ENCODE results near the gene ABCC5.

The ABCC5 gene

DNA sequence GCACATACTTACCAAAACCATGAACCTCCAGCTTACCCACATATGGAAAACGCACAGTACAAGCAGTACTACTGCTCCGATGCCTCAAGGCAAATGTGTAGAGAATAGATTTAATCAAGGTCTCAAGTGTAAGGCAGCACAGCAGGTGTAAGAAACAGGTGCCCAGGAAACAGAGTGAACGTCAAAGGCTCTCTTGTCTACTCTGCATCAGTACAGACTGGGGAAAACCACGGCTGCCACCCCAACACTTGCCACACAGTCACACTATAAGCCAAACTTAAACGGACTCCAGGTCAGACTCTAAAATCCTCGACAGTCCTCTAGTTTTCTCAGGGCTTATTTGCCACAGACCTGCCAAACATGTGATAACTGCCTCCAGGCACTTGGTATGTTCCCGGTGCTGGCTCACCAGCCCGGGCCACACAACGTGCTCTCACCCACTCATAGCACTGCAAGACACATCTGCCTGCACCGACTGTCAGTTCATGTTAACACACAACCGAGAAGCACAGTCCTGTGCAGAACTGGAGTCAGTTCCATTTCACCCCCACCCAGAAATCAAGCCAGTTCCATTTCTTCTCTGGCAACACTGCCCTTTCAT is 30.6 kb downstream of the ABCC5 start:
- TF ChIP-seq, protein P1, sequence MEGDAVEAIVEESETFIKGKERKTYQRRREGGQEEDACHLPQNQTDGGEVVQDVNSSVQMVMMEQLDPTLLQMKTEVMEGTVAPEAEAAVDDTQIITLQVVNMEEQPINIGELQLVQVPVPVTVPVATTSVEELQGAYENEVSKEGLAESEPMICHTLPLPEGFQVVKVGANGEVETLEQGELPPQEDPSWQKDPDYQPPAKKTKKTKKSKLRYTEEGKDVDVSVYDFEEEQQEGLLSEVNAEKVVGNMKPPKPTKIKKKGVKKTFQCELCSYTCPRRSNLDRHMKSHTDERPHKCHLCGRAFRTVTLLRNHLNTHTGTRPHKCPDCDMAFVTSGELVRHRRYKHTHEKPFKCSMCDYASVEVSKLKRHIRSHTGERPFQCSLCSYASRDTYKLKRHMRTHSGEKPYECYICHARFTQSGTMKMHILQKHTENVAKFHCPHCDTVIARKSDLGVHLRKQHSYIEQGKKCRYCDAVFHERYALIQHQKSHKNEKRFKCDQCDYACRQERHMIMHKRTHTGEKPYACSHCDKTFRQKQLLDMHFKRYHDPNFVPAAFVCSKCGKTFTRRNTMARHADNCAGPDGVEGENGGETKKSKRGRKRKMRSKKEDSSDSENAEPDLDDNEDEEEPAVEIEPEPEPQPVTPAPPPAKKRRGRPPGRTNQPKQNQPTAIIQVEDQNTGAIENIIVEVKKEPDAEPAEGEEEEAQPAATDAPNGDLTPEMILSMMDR (IDR thresholded peaks at IDR 0.05; ENCODE audit: borderline replicate concordance, insufficient read depth, low read depth, low read length), result no peak
- H3K4me3 ChIP-seq (ENCODE audit: low read depth, low read length), result no peak overlapping the region

DNA sequence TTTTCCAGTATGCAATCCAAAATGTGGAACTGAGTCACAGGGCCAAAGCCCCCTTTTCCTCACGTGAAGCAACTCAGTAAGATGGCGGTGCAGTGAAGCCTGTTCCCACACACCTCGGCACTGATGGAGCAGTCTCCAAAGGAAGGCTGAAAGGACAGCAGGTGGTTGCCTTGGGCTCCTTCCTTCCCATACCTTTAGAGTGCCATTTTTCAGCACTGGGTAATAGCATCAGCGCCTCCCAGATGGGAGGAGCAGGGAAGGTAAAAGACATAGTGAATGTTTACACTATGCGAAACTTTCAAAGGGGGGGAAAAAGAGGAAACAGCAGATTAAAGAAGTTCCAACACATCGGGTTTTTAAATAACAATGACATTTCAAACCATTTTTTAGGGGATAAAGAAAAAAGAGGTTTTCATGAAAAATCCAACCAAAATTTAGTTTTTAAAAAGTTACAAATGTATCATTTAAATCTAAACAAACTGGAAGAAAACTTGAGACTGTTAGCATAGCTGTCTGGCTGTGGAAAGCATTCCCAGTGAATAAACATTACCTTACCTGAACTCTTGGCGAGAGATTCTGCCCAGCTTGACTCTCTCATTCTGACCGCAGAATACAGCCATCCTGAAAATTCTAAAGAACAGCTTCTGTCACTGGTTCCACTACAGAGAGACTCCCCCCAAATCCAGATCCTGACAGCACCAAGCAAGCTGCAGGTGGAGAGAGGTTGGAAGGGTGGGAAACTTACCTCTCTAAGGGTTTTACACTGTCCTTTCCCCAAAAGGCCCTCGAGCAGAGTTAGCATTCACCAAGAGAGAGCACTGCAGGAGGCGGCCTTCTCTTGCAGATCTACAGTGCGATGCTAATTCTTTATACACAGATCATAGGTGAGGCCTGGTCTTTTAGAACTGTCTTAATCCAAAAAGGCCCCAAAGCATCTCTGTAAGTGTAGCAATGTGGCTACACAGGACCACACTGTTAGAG is 32.6 kb downstream of the ABCC5 start:
- TF ChIP-seq, protein P1 (IDR thresholded peaks at IDR 0.05; ENCODE audit: borderline replicate concordance, insufficient read depth, low read depth, low read length), result no peak
- no peak overlapping the region for H3K4me3 ChIP-seq (ENCODE audit: low read depth, low read length)

DNA sequence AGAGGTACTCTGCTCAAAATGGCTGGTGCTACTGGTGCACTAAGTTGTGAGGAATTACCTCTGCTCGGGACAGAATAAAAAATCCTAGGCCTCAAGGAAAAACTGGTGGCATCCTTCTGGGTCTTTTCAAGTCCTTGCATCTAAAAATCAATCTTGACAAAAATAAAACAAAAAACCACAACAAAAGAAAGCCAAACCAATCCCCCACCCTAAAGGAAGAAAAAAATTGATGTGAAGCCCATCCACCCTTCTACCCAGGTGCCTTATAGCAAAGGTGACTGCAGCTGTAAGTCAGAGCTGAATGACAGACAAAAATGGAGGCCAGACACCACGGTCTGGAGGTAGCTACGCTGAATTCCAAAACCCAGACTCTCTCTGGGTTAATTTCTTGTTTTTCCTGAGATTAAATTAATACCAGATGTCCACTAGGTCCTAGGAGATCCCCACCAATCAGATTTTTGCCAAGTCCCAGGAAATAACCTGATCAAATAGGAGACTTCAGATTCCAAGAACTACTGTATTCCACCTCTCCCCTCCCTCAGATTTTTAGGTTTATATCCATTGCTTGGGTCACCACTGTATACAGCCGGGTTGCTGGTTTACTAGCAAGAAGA is 33.5 kb downstream of the ABCC5 start:
- no peak overlapping the region for H3K4me3 ChIP-seq (ENCODE audit: low read depth, low read length)
- TF ChIP-seq, protein P1 (IDR thresholded peaks at IDR 0.05; ENCODE audit: borderline replicate concordance, insufficient read depth, low read depth, low read length), result no peak

DNA sequence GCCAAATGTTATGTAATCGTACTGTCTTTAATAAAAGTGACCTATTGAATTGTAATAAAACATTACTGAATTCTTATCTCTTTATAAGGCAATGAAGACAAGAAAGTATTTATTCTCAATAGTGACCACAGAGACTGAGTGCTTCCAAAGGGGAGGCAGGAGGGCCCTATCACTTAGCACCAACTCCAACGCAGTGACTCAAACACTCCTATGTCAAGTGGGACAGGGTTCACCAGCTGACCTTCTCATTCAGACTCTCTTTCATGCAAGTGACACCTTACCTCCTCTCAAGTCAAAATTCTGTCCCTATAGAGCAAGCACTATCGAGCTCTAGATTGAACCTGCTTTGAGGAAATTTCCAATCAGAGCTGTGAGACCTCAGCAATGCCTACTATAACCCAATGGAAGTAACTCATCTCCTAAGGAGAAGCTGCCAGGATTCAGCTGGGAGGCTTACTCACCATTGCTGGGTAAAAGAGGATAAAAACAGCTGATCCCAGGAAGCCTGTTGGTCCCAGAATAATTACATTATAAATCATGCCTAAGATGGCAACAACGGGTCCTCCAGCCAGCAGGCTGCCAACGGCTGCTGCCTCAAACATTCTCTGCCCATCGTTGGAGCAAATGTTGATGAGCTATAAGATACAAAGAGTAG is 35.6 kb downstream of the ABCC5 start:
- H3K4me3 ChIP-seq (ENCODE audit: low read depth, low read length), result no peak overlapping the region
- TF ChIP-seq, protein P1 (IDR thresholded peaks at IDR 0.05; ENCODE audit: borderline replicate concordance, insufficient read depth, low read depth, low read length), result no peak

DNA sequence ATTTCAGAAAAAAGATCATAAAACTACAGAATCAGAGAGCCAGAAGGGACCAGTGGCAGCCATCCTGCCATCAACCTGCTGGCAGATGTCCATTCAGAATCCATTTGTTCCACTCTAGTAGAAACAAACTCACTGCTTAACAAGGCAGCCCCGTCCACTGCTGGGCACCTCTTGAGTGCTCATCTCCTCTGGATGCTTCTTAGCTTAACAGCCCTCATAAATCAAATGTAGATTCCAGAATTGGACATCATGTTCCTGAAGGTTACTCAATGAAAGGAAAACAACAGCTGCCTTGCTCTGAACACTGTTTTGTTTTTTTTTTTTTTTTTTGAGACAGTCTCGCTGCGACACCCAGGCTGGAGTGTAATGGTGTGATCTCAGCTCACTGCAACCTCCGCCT is 37.3 kb downstream of the ABCC5 start:
- TF ChIP-seq, protein P1 (IDR thresholded peaks at IDR 0.05; ENCODE audit: borderline replicate concordance, insufficient read depth, low read depth, low read length), result no peak
- H3K4me3 ChIP-seq (ENCODE audit: low read depth, low read length), result no peak overlapping the region

DNA sequence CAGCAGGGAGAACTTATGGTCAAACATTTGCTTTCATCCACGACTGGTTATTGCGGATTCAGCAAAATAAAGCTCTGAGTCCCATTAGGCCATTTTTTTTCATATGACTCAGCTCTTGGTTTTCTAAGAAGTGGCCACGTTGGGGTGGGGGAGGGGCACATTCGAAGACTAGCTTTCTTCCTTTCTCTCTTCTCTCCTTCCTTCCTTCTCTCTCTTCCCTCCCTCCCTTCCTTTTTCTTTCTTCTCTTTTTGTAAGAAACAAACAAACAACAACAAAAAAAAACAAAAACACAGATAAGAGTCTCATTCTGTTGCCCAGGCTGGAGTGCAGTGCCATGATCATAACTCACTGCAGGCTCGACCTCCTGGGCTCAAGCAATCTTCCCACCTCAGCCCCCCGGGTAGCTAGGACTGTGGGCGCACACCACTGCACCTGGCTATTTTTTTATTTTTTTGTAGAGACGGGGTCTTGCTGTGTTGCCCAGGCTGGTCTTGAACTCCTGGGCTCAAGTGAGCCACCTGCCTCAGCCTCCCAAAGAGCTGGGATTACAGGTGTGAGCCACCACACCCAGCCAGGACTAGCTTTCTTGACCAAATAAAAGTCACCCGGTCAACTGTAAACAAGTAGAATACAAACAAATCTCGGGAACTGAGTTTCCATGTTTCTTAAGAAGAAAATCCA is 41.6 kb downstream of the ABCC5 start:
- TF ChIP-seq, protein P1 (IDR thresholded peaks at IDR 0.05; ENCODE audit: borderline replicate concordance, insufficient read depth, low read depth, low read length), result no peak
- no peak overlapping the region for H3K4me3 ChIP-seq (ENCODE audit: low read depth, low read length)
